GM21786 (cell line): ENCODE results near the gene DGCR2.

ENCODE experiments used
- ATAC-seq: cut with Tn5 transposase; IDR thresholded peaks from one replicate; pipeline ENCODE4 v1.9.1; 2021; ENCODE audit not compliant: unreplicated experiment

The DGCR2 gene

DNA sequence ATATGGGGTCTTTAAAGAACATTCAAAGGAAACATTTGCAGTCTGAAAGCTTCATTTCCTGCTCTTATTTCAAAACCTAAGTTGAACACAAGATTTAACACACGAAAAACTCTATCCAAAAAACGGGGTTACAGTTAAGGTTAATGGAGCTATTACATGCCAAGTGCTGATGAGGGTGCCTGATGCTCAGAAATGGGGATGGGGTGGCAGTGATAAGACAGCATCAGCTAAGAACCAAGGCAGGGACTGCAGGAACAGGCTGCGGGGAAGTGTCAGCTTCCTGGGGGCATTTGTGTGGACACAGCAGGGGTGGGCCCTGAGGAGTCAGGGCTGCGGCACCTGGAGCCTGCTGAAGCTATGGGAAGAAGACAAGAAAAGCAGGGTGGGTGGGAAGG is 12.2 kb downstream of the DGCR2 start:
- no peak for ATAC-seq

- ATAC-seq: peak; percentile 81
Measured at GRCh38 chr22:19109198-19110063, 12.8 kb downstream of the DGCR2 start.

DNA sequence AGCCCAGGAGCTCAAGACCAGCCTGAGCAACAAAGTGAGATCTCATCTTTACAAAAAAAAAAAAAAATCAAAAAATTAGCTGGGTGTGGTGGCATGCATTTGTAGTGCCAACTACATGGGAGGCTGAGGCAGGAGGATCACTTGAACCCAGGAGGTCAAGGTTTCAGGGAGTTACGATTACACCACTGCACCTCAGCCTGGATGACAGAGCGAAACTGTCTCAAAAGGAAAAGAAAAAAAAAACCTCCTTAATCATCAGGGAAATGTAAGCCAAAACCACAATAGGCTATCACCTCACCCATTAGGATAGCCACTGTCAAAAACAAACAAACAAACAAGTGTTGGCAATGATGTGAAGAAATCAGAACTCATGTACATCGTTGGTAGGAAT is 13.4 kb downstream of the DGCR2 start:
- no peak for ATAC-seq

GRCh38 chr22:19107730-19108074 is 14.5 kb downstream of the DGCR2 start:
- ATAC-seq: no peak

GRCh38 chr22:19106886-19107729 is 15.1 kb downstream of the DGCR2 start:
- no peak for ATAC-seq

GRCh38 chr22:19105867-19106802 is 16.1 kb downstream of the DGCR2 start:
- ATAC-seq: no peak

GRCh38 chr22:19105456-19105855 is 16.8 kb downstream of the DGCR2 start:
- ATAC-seq: no peak

- no peak for ATAC-seq
Measured at GRCh38 chr22:19103880-19104821, 18.1 kb downstream of the DGCR2 start.

DNA sequence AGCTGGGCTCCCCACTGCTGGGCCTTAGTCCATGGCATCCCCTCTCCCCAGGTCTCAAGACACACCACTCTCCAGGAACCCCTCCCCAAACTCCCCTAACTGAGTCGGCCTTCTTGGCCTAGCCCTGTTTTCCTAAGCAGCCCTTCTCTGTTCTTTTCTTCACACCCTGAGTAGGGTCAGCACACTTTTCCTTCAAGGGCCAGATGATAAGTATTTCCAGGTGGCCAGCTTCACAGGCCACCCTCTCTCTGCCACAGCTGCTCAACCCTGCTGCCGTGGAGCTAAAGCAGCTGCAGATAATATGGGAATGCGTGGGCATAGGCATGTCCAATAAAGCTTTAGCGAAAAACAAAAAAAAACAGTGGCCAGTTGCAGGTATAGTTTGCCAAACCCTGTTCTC is 24.1 kb downstream of the DGCR2 start:
- no peak for ATAC-seq

- ATAC-seq: no peak
Measured at GRCh38 chr22:19097518-19097917, 24.7 kb downstream of the DGCR2 start.

DNA sequence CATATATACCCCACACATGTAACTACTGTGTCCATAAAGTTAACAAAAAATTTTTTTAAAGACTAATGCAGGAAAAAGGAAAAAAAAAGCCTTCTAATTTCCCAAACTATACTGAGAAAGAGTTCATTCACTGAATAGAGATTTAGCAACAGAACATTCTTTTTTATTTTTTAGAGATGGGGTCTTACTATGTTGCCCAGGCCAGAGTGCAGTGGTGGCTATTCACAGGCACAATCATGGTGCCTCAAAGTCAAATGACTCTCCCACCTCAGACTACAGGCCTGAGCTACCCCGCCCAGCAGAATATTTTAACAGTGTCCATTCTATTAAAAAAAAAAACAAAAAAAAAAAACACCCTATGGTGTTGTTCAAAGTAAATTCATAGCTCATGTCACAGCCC is 25.7 kb downstream of the DGCR2 start:
- no peak for ATAC-seq

GRCh38 chr22:19094393-19094997 is 27.7 kb downstream of the DGCR2 start:
- no peak for ATAC-seq

GRCh38 chr22:19092725-19093124 is 29.5 kb downstream of the DGCR2 start:
- no peak for ATAC-seq

DNA sequence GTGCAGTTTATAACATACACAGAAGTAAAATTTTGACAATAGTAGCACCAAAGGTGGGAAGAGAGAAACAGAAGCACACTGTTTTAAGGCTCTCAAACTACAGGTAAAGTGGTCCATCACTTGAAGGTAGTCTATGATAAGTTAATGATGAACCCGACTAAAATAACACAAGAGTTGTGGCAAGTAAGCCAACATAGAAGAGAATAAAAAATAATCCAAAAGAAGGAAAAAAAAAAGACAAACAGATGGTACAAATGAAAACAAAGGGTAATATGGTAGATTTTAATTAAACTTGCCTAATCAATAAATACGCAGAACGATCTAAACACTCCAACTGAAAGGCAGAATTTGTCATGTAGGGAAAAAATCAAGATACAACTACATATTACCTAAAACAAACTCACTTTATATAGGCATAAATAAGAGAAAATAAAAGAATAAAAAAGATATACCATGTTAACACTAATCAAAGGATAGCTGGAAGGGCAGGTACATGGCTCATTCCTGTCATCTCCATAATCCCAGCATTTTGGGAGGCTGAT is 31.6 kb downstream of the DGCR2 start:
- ATAC-seq: no peak

GRCh38 chr22:19090183-19090582 is 32.0 kb downstream of the DGCR2 start:
- ATAC-seq: no peak

DNA sequence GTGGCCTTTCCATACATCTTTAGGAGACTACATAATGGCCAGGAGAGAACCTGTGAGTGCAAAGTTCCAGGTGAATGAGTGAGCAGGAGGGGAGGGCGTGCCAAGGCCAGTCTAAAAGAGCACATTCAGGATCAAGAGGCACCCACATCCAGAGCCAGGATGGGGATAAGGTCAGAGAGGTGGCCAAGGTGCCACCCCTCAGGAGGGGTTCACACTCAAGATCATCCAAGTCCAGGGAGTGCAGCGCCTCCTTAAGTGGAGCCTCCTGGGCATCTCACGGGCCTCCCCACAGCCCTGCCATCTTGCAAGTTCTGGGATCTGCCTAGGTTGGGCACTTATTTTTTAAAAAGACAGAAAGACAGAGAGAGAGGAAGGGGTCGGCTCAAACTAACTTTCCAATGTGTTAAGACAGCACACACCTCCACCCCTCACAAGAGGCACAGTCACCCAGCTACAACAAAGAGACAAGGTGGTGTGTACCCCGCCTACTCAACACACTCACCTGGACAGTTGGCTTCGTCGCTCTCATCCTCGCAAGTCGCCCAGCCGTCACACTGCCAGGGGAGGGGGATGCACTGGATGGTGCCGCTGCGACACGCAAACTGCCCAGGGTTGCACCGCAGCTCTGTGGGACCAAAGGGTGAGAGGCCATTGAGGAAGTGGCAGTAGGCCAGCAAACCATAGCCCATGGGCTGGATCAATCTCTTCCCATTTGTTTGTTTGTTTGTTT is 33.2 kb downstream of the DGCR2 start:
- ATAC-seq: no peak

DNA sequence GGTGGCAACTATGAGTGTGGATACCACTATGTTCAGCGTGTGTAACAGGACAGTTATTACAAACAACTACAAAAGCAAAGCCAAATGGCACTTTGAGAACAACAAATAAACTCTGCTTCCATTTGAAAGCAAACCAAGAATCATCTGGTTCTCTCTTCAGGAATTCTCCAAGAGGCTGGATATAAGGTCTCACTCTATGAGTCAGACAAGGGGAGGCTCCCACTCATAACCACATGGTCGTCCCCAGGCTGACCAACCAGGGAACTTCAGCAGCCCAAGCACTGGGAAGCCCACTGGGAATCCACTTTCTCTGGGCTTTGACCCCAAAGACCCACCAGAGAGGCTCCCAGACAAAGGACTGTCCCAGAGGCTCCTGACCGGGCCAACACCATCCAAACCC is 35.3 kb downstream of the DGCR2 start:
- no peak for ATAC-seq

GRCh38 chr22:19086417-19086816 is 35.8 kb downstream of the DGCR2 start:
- ATAC-seq: no peak

GRCh38 chr22:19085233-19085718 is 36.9 kb downstream of the DGCR2 start:
- no peak for ATAC-seq
